Measurements from ENCODE around the gene LEFTY2.

Gene LEFTY2

GRCh38 chr1:225897595-225898514 is 43.2 kb downstream of the LEFTY2 start:
- ATAC-seq: no peak; the same call in 2 of the 3 replicates
- TF ChIP-seq PPARA (CRISPR knock-in tag; IDR thresholded peaks at IDR 0.05; ENCODE audit: borderline replicate concordance) (no peak), ISL1 (CRISPR knock-in tag; IDR thresholded peaks at IDR 0.05) (no peak), ARNTL (CRISPR knock-in tag; IDR thresholded peaks at IDR 0.05; ENCODE audit: borderline replicate concordance, low read depth) (no peak)

DNA sequence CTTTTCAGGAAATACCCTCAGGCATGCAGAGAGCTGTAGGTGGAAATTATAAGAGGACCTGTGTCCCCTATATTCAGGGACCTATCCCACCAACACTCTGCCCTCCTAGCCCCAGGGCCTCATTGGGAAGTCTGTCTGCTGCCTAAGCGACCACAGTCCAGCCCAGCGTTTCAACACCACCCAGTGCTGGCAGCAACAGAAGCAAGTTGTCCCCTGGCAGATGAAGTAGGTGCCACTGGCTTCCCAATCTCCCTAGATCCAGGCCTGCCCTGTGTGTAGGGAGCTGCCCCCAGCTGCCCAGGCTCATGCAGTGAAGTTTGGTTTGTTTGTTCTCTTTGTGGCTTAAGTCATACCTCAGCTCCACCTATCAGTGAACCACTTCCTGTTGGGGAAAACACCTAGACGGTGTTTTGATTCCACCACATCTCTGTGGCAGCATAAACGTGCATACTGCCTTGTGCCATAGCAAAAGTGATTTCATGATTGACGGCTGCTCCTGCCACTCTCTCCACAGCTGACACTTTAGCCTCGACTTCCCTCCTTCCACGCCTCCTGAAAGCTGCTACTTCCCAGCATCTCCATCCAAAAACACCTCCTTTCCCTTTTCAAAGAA is 44.0 kb downstream of the LEFTY2 start:
- TF ChIP-seq ZC3H10 (CRISPR knock-in tag; IDR thresholded peaks at IDR 0.05): no peak
- TF ChIP-seq PPARA (CRISPR knock-in tag; IDR thresholded peaks at IDR 0.05; ENCODE audit: borderline replicate concordance): no peak
- ATAC-seq: peak; percentile 48

DNA sequence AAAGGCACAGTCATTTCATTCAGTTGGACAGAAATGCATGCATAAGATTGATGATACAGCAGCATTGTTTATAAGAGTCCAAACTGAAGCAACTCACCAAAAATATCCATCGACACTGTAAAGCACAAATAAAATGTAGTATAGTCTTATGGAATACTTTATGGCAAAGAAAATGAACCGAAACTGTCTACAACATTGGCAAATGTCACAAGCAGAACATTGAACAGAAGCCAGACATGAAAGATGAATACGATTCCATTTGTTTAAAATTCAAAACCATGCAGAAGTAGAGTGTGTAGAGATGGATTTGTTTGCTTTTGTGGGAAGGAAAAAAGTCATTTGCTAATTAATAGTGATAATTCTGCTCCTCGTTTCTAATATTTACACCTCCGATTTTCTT is 44.5 kb downstream of the LEFTY2 start:
- no peak for ATAC-seq
- no peak for TF ChIP-seq SNAI2 (CRISPR knock-in tag; IDR thresholded peaks at IDR 0.05)
- TF ChIP-seq, protein P1, sequence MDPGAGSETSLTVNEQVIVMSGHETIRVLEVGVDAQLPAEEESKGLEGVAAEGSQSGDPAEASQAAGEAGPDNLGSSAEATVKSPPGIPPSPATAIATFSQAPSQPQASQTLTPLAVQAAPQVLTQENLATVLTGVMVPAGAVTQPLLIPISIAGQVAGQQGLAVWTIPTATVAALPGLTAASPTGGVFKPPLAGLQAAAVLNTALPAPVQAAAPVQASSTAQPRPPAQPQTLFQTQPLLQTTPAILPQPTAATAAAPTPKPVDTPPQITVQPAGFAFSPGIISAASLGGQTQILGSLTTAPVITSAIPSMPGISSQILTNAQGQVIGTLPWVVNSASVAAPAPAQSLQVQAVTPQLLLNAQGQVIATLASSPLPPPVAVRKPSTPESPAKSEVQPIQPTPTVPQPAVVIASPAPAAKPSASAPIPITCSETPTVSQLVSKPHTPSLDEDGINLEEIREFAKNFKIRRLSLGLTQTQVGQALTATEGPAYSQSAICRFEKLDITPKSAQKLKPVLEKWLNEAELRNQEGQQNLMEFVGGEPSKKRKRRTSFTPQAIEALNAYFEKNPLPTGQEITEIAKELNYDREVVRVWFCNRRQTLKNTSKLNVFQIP (CRISPR knock-in tag; IDR thresholded peaks at IDR 0.05; ENCODE audit: borderline replicate concordance, low read depth): no peak
- TF ChIP-seq CREB5 (CRISPR knock-in tag; IDR thresholded peaks at IDR 0.05; ENCODE audit: low read depth): no peak
- TF ChIP-seq ESRRG (CRISPR knock-in tag; IDR thresholded peaks at IDR 0.05): no peak
- TF ChIP-seq CSDC2 (CRISPR knock-in tag; IDR thresholded peaks at IDR 0.05): no peak
- TF ChIP-seq, protein P2, sequence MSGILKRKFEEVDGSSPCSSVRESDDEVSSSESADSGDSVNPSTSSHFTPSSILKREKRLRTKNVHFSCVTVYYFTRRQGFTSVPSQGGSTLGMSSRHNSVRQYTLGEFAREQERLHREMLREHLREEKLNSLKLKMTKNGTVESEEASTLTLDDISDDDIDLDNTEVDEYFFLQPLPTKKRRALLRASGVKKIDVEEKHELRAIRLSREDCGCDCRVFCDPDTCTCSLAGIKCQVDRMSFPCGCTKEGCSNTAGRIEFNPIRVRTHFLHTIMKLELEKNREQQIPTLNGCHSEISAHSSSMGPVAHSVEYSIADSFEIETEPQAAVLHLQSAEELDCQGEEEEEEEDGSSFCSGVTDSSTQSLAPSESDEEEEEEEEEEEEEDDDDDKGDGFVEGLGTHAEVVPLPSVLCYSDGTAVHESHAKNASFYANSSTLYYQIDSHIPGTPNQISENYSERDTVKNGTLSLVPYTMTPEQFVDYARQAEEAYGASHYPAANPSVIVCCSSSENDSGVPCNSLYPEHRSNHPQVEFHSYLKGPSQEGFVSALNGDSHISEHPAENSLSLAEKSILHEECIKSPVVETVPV (CRISPR knock-in tag; IDR thresholded peaks at IDR 0.05): no peak
- TF ChIP-seq PPARA (CRISPR knock-in tag; IDR thresholded peaks at IDR 0.05; ENCODE audit: borderline replicate concordance): no peak
- no peak for TF ChIP-seq TCF4 (CRISPR knock-in tag; IDR thresholded peaks at IDR 0.05; ENCODE audit: borderline replicate concordance)
- TF ChIP-seq ZNF8 (CRISPR knock-in tag; IDR thresholded peaks at IDR 0.05): no peak
- no peak for TF ChIP-seq TOX (CRISPR knock-in tag; IDR thresholded peaks at IDR 0.05; ENCODE audit: borderline replicate concordance)
- TF ChIP-seq OSR1 (CRISPR knock-in tag; IDR thresholded peaks at IDR 0.05): no peak
- no peak for TF ChIP-seq ZNF565 (CRISPR knock-in tag; conservative IDR thresholded peaks at IDR 0.05; ENCODE audit: low read depth)
- no peak for TF ChIP-seq ZFP3 (CRISPR knock-in tag; IDR thresholded peaks at IDR 0.05)
- TF ChIP-seq PATZ1 (CRISPR knock-in tag; IDR thresholded peaks at IDR 0.05; ENCODE audit: borderline replicate concordance): no peak
- no peak for TF ChIP-seq ZNF70 (CRISPR knock-in tag; IDR thresholded peaks at IDR 0.05)
- no peak for TF ChIP-seq ZFP30 (CRISPR knock-in tag; IDR thresholded peaks at IDR 0.05)
- no peak for TF ChIP-seq ISL1 (CRISPR knock-in tag; IDR thresholded peaks at IDR 0.05)
- TF ChIP-seq RARB (CRISPR knock-in tag; IDR thresholded peaks at IDR 0.05): no peak
- no peak for TF ChIP-seq ZC3H10 (CRISPR knock-in tag; IDR thresholded peaks at IDR 0.05)

DNA sequence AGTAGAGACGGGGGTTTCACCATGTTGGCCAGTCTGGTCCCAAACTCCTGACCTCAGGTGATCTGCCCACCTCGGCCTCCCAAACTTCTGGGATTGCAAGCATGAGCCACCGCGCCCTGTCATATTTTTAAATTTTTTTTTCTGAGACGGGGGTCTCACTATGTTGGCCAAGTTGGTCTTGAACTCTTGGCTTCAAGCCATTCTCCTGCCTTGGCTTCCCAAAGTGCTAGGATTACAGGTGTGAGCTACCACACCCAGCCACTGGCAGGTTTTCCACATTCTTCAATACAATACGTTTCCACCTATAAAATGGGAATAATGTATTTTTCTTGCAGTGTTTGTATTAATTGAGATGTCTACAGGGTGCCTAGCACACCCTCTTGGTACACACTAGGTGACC is 48.7 kb downstream of the LEFTY2 start:
- ATAC-seq: no peak
- TF ChIP-seq GLIS3 (CRISPR knock-in tag; IDR thresholded peaks at IDR 0.05) (no peak), ZNF70 (CRISPR knock-in tag; IDR thresholded peaks at IDR 0.05) (no peak), ZNF565 (CRISPR knock-in tag; conservative IDR thresholded peaks at IDR 0.05; ENCODE audit: low read depth) (no peak), TSHZ2 (CRISPR knock-in tag; IDR thresholded peaks at IDR 0.05) (no peak), RARB (CRISPR knock-in tag; IDR thresholded peaks at IDR 0.05) (no peak), TCF4 (CRISPR knock-in tag; IDR thresholded peaks at IDR 0.05; ENCODE audit: borderline replicate concordance) (no peak), ZC3H10 (CRISPR knock-in tag; IDR thresholded peaks at IDR 0.05) (no peak), ZNF8 (CRISPR knock-in tag; IDR thresholded peaks at IDR 0.05) (no peak), PATZ1 (CRISPR knock-in tag; IDR thresholded peaks at IDR 0.05; ENCODE audit: borderline replicate concordance) (no peak), TOX (CRISPR knock-in tag; IDR thresholded peaks at IDR 0.05; ENCODE audit: borderline replicate concordance) (no peak)
